ENCODE measurements around the gene ASB15. TPM values are rescaled to one million over a fixed set of nuclear protein-coding genes. Genes with fewer than 3 reads are reported as not detected.

ASB15 gene
- total RNA-seq, 1 donor = not detected

- no peaks in the 10 kb centered on the region for H3K79me2 ChIP-seq (ENCODE audit: insufficient read depth, low read length)
- H3K27me3 ChIP-seq (ENCODE audit: insufficient read depth, low read length) = no peaks in the 10 kb centered on the region
- H3K4me1 ChIP-seq (ENCODE audit: insufficient read depth, low read length) = no peaks in the 10 kb centered on the region
- H3K4me3 ChIP-seq (ENCODE audit: insufficient read depth, low read length) = no peak overlapping the region
- H4K20me1 ChIP-seq (ENCODE audit: insufficient read depth, low read length) = no peaks in the 10 kb centered on the region
- no peaks in the 10 kb centered on the region for H3K36me3 ChIP-seq (ENCODE audit: insufficient read depth, low read length)
- TF ChIP-seq CTCF (IDR thresholded peaks at IDR 0.05; ENCODE audit: extremely low read depth, low read depth, low read length) = peak; percentile 54
- no peak overlapping the region for H3K27ac ChIP-seq (ENCODE audit: low read depth, low read length)
- DNase-seq (ENCODE audit: insufficient read length, low spot score, missing footprints) = peak; percentile 15
- H2AFZ ChIP-seq (ENCODE audit: low read length) = peak overlapping the region; percentile 70
- H3K4me2 ChIP-seq (ENCODE audit: insufficient read depth, low read length) = no peak overlapping the region
- no peaks in the 10 kb centered on the region for H3K9me3 ChIP-seq (ENCODE audit: low read depth, low read length)
Measured at GRCh38 chr7:123580406-123581161, 21.0 kb upstream of the ASB15 start.

GRCh38 chr7:123581162-123581459 is 20.5 kb upstream of the ASB15 start:
- Histone ChIP-seq H3K4me2 (ENCODE audit: insufficient read depth, low read length) (no peak overlapping the region), H2AFZ (ENCODE audit: low read length) (peak overlapping the region; percentile 70), H3K27me3 (ENCODE audit: insufficient read depth, low read length) (no peaks in the 10 kb centered on the region), H3K79me2 (ENCODE audit: insufficient read depth, low read length) (no peaks in the 10 kb centered on the region), H3K4me3 (ENCODE audit: insufficient read depth, low read length) (no peak overlapping the region), H4K20me1 (ENCODE audit: insufficient read depth, low read length) (no peaks in the 10 kb centered on the region), H3K9me3 (ENCODE audit: low read depth, low read length) (no peaks in the 10 kb centered on the region), H3K36me3 (ENCODE audit: insufficient read depth, low read length) (no peaks in the 10 kb centered on the region), H3K4me1 (ENCODE audit: insufficient read depth, low read length) (no peaks in the 10 kb centered on the region), H3K27ac (ENCODE audit: low read depth, low read length) (no peak overlapping the region)
- no peak for DNase-seq (ENCODE audit: insufficient read length, low spot score, missing footprints)
- TF ChIP-seq CTCF (IDR thresholded peaks at IDR 0.05; ENCODE audit: extremely low read depth, low read depth, low read length) = no peak

GRCh38 chr7:123583821-123584220 is 17.8 kb upstream of the ASB15 start:
- Histone ChIP-seq H3K4me3 (ENCODE audit: insufficient read depth, low read length) (no peak overlapping the region), H3K27ac (ENCODE audit: low read depth, low read length) (no peak overlapping the region), H3K4me2 (ENCODE audit: insufficient read depth, low read length) (no peak overlapping the region), H2AFZ (ENCODE audit: low read length) (no peak overlapping the region), H3K9me3 (ENCODE audit: low read depth, low read length) (no peaks in the 10 kb centered on the region), H4K20me1 (ENCODE audit: insufficient read depth, low read length) (no peaks in the 10 kb centered on the region), H3K27me3 (ENCODE audit: insufficient read depth, low read length) (no peaks in the 10 kb centered on the region), H3K4me1 (ENCODE audit: insufficient read depth, low read length) (no peaks in the 10 kb centered on the region), H3K79me2 (ENCODE audit: insufficient read depth, low read length) (no peaks in the 10 kb centered on the region), H3K36me3 (ENCODE audit: insufficient read depth, low read length) (no peaks in the 10 kb centered on the region)
- no peak for TF ChIP-seq CTCF (IDR thresholded peaks at IDR 0.05; ENCODE audit: extremely low read depth, low read depth, low read length)
- no peak for DNase-seq (ENCODE audit: insufficient read length, low spot score, missing footprints)

DNA sequence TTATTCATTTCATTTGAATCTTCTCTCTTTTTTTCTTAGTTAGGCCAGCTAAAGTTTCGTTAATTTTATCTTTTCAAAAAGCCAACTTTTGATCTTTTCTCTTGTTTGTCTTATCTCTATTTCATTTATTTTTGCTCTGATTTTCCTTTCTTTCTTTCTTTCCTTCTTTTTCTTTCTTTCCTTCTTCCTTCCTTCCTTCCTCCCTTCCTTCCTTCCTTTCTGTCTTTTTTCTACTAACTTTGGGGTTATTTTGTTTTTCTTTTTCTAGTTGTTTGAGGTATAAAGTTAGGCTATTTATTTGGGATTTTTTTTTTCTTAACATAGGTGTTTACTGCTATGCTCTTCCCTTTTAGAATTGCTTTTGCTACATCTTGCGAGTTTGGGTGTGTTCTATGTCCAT is 13.2 kb upstream of the ASB15 start:
- no peak overlapping the region for H3K27ac ChIP-seq (ENCODE audit: low read depth, low read length)
- DNase-seq (ENCODE audit: insufficient read length, low spot score, missing footprints) = no peak
- no peaks in the 10 kb centered on the region for H3K79me2 ChIP-seq (ENCODE audit: insufficient read depth, low read length)
- TF ChIP-seq CTCF (IDR thresholded peaks at IDR 0.05; ENCODE audit: extremely low read depth, low read depth, low read length) = no peak
- no peak overlapping the region for H3K4me2 ChIP-seq (ENCODE audit: insufficient read depth, low read length)
- H3K4me1 ChIP-seq (ENCODE audit: insufficient read depth, low read length) = no peaks in the 10 kb centered on the region
- no peak overlapping the region for H3K4me3 ChIP-seq (ENCODE audit: insufficient read depth, low read length)
- no peaks in the 10 kb centered on the region for H3K27me3 ChIP-seq (ENCODE audit: insufficient read depth, low read length)
- H3K36me3 ChIP-seq (ENCODE audit: insufficient read depth, low read length) = no peaks in the 10 kb centered on the region
- H4K20me1 ChIP-seq (ENCODE audit: insufficient read depth, low read length) = no peaks in the 10 kb centered on the region
- no peak overlapping the region for H2AFZ ChIP-seq (ENCODE audit: low read length)
- H3K9me3 ChIP-seq (ENCODE audit: low read depth, low read length) = no peaks in the 10 kb centered on the region
